Measurements from ENCODE around the gene NME2.
A peak's percentile ranks its signal among the peaks of the same experiment; 100 is the strongest.
"Not testable (repeated sequence)": the region's sequence is repeated elsewhere in the genome, so short reads cannot be mapped to it uniquely, and the experiment has no call there.

Gene NME2

DNA sequence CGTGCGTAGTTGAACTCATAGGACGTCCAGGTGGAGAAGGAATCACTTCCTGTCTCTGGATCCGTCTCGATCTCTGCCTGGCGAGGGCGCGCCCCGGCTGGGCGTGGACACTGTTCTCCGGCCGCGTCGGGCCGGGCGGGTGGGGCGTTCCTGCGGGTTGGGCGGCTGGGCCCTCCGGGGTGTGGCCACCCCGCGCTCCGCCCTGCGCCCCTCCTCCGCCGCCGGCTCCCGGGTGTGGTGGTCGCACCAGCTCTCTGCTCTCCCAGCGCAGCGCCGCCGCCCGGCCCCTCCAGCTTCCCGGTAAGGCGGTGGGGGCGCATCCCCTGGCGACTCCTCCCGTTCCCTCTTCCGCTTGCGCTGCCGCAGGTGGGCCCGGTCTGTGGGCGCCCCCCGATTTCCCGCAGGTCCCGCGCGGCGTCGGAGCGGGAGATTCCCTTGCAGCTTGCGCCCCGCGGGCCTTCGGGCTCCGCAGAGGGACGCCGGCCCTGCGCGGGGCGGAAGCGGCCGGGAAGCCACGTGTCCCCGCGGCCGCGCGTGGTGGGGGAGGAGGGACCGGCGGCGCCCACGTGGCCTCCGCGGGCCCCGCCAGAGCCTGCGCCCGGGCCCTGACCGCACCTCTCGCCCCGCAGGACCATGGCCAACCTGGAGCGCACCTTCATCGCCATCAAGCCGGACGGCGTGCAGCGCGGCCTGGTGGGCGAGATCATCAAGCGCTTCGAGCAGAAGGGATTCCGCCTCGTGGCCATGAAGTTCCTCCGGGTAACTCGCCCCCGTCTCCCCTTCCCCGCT lies at the start of gene NME2:
NME2 (plus strand) TSS at position 214 of the 789 bp plus-strand sequence; CDS start at position 634, 420 bp downstream.
- DNase-seq (ENCODE audit: low read depth in 4 of 4, low spot score in 1 of 4): peak; percentile 37 to 70 (median 60)

DNA sequence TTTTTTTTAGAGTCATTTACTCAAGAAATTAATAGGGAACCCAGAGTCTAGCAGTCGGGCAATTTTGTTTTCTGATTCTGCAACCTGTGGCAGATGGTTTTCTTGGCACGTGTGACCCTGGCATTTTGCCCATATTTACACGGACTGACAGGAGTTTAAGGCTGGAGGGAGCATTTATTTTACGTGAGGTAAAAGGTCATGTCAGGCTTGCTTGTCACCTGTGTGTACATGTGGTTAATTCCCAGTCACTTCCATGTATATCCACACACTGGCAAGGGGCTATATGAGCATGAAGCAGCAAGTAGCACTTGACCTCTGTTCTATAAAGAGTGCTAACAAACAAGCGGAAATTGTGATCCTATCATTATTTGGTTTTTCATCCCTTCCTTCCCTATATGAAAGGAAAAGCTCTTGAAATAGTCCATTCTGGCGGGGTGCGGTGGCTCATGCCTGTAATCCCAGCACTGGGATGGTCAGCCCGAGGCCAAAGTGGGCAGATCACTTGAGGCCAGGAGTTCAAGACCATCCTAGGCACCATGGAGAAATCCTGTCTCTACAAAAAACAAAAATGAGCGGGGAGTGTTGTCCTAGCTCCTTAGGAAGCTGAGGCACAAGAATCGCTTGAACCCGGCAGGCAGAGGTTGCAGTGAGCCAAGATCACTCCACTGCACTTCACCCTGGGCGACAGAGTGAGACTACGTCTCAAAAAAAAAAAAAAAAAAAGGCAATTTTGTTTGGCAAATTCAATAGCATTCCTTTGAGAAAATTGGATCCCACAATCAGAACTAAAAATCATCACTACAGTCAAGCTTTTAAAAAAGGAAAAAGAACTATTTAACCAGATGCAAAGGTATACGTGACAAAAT lies 47.6 kb upstream of the NME2 start:
- no peak for DNase-seq (ENCODE audit: low read depth in 4 of 4, low spot score in 1 of 4)

DNA sequence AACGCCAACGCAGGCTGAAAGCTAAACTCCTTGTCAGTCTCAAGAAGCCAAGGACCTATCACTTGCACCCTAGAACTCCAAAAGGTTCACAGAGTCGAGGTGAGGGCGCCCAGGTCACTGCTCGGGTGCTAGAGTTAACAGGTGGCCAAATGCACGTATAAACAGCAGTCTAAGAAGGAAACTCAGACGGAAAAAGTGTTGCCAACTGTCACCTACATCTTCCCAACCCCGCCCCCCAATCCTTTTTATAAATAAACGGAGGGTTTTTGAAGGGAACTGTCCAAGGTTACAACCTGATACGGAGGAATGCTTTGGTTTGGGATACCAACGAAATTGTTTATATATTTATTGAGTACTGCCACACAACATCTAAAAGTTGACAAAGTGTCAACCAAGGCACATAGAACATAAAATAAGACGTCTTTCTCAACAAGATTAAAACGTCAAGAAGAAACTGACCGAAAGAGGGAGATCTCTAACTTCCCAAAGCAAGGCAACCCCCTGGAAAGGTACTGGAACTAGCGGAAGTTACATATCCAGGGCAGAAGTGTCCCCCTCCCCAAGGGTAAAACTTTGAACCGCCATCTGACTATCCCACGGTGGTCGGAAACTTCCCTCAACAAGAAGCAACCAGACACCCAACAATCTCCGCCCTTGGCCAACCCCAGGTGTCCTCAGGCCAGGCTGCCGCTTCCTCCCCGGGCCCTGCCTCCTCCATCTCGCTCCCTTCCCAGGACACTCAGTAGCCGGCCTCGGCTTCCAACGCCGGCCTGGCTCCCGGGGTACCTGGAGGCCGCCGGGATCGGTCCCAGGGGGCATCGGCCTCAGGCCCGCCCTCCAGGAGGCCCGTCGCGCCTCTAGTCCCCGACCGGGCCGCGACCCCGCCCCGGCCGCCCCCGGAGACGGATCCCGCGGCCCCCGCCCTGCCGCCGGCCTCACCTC lies 46.5 kb upstream of the NME2 start:
- no peak for DNase-seq (ENCODE audit: low read depth in 4 of 4, low spot score in 1 of 4)

DNA sequence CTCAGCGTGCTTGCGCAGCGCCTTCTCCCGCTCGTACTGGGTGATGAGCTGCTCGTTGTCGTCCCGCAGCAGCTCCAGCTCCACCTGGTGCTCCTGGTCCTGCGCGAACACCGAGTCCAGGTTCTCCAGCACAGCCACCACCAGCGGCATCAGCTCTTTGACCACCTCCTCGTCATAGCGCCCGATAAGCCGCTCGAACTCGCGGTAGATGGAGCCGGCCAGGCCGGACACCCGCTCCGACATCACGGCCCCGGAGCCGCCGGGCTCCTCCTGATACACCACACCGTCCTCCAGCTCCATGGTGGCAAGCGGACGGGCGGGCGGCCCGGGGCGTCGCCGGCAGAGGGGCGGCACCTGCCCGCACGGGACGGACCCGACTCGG lies 45.9 kb upstream of the NME2 start:
- no peak for DNase-seq (ENCODE audit: low read depth in 4 of 4, low spot score in 1 of 4)

DNA sequence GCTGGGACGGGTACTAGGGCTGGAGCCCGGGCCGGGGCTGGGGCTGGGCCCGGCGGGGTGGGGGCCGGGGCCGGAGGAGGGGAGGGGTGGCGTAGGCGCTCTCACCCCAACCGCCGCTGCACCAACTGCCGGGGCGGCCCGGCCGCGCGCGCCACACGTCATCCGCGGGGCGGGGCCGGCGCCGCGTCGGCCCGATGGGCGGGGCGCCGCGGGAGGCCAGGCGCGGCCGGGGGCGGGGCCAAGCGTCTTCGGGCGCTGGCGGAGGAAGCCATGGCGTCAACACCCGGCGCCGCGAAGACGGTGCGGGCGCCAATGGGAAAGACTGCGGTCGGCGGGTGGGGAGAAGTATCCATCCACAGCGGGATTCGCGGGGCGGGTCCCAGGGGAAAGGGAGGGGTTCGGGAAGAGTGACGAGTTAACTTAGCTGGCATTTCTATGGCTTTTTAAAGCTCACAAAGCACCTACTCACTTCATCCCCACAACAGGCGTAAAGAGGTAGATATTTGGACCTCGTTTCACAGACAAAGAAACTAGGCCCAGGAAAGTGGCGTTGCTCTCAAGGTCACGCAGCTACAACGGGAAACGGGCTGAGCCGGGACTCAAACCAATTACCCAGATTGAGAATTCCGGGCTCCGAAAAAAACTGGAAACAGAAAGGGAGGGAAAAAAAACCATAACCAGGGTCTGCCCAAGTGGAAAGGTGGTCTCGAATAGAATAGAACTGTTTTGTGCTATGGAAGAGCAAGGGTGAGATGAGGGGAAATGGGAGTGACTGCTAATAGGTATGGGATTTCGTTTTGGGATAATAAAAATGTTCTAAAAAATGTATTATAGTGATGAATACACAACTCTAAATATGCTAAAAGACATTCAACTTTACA lies 45.2 kb upstream of the NME2 start, which contains the start of gene SPAG9:
SPAG9 (minus strand) TSS at position 130 of the 881 bp plus-strand sequence. CDS start 212 bp downstream, outside the sequence.
- peak; percentile 73 to 89 (median 79) for DNase-seq (ENCODE audit: low read depth in 4 of 4, low spot score in 1 of 4)

DNA sequence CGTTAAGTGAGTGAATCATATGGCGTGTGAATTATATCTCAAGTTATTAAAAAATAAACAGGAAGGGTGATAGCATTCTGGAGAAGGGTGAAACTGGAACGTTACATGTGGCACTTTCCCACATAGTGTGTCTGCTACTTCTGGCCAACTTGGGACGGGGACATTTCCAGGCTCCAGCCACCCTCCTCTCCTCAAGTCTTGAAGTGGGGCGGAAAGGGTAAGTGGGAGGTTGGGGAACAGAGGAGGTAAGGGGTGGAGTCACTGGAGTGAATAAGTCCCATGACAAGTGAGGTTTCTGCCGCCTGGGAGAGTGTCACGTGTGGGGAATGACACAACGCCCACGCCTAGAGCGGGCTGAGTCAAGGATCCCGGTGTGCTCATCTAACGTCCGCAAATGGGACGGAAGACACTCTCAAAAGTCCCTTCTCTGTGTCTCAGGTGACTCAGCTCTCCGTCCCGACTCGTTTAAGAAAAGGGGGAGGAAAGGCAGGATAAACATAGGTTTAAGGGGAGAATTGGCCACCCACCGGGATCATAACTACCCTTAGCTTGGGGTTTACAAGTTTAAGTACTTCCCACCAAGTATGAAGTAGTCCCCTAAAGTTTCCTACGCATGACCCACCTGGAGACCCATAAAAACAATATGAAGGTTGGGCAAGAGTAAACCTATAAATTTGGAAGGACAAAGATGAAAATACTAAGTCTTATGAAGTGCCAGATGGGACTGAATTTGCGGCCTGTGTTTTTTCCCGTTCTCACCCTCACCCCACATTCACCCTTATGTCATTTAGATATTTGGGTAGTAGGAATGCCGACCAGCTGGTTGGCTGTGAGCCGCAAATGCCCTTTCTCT lies 44.4 kb upstream of the NME2 start:
- peak; percentile 72 to 91 (median 78) for DNase-seq (ENCODE audit: low read depth in 4 of 4, low spot score in 1 of 4)

DNA sequence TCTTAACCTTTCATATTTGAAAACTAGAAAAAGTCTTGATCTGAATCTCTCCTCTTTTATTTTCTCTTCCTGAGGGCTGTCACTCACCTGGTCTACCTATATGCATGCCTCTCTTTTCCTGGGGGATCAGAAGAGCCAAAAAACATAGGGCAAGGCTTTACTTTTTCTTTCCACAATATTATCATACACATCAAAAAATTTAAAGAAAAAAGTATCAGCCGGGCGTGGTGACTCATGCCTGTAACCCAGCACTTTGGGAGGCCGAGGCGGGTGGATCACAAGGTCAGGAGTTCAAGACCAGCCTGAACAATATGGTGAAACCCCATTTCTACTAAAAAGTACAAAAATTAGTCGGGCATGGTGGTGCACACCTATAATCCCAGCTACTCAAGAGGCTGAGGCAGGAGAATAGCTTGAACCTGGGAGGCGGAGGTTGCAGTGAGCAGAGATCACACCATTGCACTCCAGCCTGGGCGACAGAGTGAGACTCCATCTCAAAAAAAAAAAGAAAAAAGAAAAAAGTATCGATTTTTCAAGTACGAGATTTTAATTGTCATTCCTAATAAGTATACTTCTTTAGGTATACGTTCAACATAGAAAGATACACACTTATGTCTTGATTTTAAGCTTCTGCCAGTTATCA lies 43.6 kb upstream of the NME2 start:
- DNase-seq (ENCODE audit: low read depth in 4 of 4, low spot score in 1 of 4): not testable (repeated sequence)

DNA sequence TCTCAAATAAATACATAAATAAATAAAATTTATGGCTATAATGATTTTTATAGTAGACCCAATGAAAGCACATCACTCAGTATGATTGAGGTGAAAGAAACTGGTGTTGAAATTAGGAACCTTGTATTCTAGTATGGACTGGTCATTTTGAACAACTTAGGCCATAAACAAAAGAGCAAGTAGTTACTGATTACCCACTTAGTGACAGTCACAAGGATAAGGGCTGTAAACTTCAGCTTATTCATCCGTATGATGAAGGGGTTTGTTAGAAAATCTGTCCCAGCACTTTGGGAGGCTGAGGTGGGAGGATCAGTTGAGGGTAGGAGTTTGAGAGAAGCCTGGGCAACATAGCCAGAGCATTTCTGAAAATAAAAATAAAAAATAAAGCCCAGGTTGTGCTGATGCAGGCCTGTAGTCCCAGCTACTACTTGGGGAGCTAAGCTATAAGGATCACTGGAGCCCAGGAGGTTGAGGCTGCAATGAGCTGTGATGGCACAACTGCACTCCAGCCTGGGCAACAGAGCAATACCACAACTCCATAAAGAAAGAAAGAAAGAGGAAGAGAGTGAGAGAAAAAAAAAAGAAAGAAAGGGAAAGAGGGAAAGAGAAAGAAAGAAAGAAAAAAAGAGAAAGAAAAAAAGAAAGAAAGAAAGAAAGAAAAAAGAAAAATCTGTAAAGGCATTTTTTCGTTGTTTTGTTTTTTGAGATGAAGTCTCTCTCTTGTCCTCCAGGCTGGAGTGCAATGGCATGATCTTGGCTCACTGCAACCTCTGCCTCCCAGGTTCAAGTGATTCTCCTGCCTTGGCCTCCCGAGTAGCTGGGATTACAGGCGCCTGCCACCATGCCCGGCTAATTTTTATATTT lies 41.3 kb upstream of the NME2 start:
- no peak for DNase-seq (ENCODE audit: low read depth in 4 of 4, low spot score in 1 of 4)

DNA sequence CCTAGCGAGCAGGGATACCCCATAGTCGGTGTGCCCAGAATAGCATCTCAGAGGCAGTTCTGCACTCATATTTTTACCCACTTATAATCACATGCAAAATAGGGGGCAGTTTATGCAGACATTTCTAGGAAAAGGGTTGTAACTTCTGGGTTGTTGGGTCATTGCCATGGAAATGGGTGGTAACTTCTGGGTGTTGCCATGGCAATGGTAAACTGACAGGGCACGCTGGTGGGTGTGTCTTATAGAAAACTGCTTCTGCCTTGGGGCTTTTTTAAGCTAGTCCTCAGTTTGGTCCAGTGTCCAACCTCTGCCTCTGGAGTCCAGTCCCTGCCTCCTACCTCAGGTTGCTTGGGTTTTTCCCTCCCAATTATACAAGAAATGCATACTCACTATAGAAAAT lies 38.1 kb upstream of the NME2 start:
- no peak for DNase-seq (ENCODE audit: low read depth in 4 of 4, low spot score in 1 of 4)

DNA sequence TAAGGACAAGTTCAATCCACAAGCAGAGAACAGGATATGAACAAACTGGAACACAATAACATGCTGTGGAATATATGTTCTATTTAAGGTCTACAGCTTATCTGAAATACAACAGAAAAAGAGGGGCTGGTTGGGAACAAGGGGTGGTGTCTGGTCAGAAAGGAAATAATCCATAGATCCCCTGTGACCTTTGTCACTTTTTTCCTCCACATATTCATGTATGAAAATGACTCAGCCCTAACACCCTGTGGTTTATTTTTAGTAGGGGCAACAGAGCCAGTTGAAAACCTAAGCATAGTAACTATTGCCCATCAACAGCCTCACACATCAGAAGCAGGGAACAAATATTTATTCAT lies 33.3 kb upstream of the NME2 start:
- DNase-seq (ENCODE audit: low read depth in 4 of 4, low spot score in 1 of 4): no peak

DNA sequence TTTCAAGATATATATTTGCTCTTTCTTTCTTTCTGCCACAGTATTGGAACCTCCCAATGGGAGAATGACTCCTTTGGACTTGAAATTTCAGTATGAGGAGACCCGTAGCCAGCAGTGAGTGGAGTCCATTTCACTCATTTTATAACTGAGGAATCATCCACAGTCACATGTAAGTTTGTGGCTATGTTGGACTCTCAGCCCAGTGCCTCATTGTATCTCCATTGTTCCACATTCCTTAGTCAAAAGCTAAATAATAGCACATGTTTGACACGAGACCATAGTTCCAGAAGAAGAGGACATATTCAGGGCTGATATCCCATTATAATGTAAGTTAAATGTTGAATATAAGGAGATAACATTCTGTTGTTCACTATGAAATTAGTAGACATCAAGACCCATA lies 32.8 kb upstream of the NME2 start:
- DNase-seq (ENCODE audit: low read depth in 4 of 4, low spot score in 1 of 4): no peak

DNA sequence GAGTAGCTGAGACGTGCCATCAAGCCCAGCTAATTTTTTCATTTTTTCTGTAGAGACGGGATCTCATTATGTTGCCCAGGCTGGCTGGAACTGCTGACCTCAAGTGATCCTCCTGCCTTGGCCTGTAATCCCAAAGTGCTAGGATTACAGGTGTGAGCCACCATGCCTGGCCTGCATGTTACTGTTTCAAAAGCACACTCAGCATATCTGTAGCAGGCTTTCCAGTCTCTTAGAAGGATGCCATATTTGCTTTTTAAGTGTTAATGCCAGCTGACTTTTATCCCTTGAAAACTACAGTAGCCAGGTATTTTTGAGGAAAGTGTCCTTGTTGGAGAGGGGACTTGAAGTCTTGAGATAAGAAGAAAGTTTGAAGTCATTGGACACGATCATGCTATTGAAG lies 30.3 kb upstream of the NME2 start:
- no peak for DNase-seq (ENCODE audit: low read depth in 4 of 4, low spot score in 1 of 4)

DNA sequence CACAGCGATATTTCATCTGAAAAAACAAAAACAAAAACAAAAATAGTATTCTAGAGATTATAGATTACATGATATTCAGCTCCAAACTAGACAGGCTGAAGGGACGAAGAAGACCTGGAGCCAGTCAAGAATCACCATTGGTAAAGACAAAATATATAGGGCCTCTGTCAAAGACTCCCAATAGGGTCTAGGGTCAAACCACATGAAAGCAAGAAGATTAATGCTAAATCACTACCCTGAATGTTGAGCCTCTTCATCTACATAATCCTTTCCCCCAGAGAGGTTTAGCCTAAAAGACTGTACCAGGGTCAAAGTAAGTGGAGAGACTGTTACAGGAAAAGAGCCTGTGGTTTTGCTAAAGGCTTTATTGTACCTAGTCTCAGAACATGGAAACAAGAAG lies 23.6 kb upstream of the NME2 start:
- DNase-seq (ENCODE audit: low read depth in 4 of 4, low spot score in 1 of 4): no peak

DNA sequence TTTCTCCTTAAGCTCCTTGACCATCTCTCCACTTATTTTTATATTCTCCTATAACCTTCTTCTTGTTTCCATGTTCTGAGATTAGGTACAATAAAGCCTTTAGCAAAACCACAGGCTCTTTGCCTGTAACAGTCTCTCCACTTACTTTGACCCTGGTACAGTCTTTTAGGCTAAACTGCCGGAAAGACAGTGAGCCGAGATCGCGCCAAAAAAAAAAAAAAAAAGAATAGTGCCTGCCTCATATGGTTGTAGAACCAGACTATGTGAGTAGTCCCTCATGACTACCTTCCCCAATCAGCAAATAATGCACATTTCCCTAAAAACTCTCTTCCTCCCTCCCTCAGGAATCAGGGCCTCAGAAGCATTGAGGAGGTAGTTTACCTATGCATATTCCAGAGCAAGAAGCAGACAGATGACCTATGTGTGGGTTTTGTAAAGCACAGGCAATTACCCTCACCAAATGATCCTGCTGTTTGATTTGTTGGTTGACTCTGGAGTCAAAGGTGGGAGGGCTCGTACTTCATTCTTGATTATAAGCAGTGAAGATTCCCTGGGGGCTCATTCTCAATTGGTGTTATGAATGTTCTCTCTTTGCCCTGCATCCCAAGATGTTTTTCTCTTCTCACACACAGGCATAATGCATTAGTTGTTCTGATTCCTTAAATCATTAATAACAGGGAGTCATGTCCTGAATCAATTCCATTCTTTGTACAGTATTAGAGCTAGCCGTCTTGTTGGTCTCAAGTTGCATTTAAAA lies 21.8 kb upstream of the NME2 start:
- DNase-seq (ENCODE audit: low read depth in 4 of 4, low spot score in 1 of 4): no peak

DNA sequence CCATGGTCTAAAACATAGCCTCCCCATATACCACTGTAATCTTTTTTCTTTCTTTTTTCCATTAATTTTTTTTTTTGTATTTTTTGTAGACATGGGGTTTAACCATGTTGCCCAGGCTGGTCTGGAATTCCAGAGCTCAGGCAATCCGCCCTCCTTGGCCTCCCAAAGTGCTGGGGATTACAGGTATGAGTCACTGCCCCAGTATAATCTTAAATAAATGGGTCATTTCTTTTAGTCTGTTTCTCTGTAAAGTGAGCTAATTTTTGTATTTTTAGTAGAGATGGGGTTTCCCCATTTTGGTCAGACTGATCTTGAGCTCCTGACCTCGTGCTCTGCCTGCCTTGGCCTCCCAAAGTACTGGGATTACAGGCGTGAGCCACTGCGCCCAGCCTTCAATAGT lies 18.6 kb upstream of the NME2 start:
- DNase-seq (ENCODE audit: low read depth in 4 of 4, low spot score in 1 of 4): no peak

DNA sequence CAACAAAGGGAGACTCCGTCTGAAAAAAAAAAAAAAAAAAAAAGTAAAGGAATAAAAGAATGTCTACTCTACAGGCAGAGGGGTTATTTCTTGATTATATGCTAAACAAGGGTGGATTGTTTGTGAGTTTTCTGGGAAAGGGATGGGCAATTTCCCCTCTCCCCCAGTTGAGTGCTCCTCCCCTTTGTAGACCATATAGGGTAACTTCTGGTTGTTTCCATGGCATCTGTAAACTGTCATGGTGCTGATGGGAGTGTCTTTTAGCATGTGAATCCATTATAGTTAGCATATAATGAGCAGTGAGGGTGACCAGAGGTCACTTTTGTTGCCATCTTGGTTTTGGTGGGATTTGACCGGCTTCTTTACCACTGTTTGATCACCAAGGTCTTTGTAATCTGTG lies 17.0 kb upstream of the NME2 start:
- DNase-seq (ENCODE audit: low read depth in 4 of 4, low spot score in 1 of 4): no peak

DNA sequence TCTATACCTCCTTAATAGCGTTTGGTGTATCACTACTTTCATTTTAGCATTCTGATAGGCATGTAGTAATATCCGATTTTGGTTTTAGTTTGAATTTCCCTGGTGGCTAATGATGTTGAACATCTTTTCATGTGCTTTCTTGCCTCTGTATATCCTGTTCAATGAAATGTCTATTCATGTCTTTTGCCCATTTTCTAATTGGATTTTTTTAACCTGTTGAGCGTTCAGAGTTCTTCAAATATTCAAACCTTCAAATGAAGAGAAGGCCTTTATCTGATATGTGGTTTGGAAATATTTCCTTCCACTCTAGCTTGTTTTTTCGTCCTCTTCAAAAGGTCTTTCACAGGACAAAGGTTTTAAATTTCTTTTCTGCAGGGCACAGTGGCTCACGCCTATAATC lies 15.3 kb upstream of the NME2 start:
- no peak for DNase-seq (ENCODE audit: low read depth in 4 of 4, low spot score in 1 of 4)
